Thyroid gland (tissue), 4 donors: Measurements from ENCODE around the gene MEIS1. TPM values are rescaled to one million over a fixed set of nuclear protein-coding genes. Genes with fewer than 3 reads are reported as not detected.

ENCODE experiments used
- DNase-seq, 2 donors: peaks; one replicate each; pipeline ENCODE4 v3.0.0-alpha.2; 2019
- H3K27ac ChIP-seq, 3 donors: fragments of 200-600 bp; sonication (generic); 1 replicate in 2 of 3; 2 replicates in 1 of 3; pipeline ENCODE4 v1.5.1; 2016 to 2019; ENCODE audit warnings: mild to moderate bottlenecking in 1 of 3, moderate library complexity in 1 of 3
- H3K27me3 ChIP-seq: fragments of 200-600 bp; sonication (generic); one replicate; pipeline ENCODE4 v1.5.1; 2019
- H3K36me3 ChIP-seq, 2 donors: fragments of 200-600 bp; sonication (generic); one replicate each; pipeline ENCODE4 v1.5.1; 2016 to 2019
- H3K4me1 ChIP-seq, 2 donors: fragments of 200-600 bp; sonication (generic); one replicate each; pipeline ENCODE4 v1.5.1; 2017 to 2019
- H3K4me3 ChIP-seq, 3 donors: fragments of 200-600 bp; sonication (generic); replicated peaks in 1 of 3; 1 replicate in 2 of 3; 2 replicates in 1 of 3; pipeline ENCODE4 v1.5.1; 2016; ENCODE audit warnings: mild to moderate bottlenecking in 1 of 3
- H3K9me3 ChIP-seq: fragments of 200-600 bp; sonication (generic); one replicate; pipeline ENCODE4 v1.5.1; 2017
- CTCF ChIP-seq, 6 experiments: fragments of 200-600 bp in 3 of 6; fragments of 450-650 bp in 3 of 6; sonication (generic) in 3 of 6; IDR thresholded peaks; one replicate each; pipeline ENCODE4 v1.5.1; 2016 to 2019; ENCODE audit warnings: antibody characterized with exemption in 6 of 6, mild to moderate bottlenecking in 2 of 6, inconsistent platforms in 1 of 6, moderate library complexity in 1 of 6
- POLR2A ChIP-seq, 2 donors: fragments of 450-650 bp; IDR thresholded peaks; one replicate each; pipeline ENCODE4 v1.6.1; 2017; ENCODE audit warnings: antibody characterized with exemption in 2 of 2, mild to moderate bottlenecking in 2 of 2, moderate library complexity in 1 of 2
- WGBS, 2 donors: methylation state at CpG; one replicate each; pipeline ENCODE4 v1.1.5; 2017; 5-methylcytosine and 5-hydroxymethylcytosine counted together
- intact Hi-C: fragments of 100-400 bp; cut with DNase I; formaldehyde crosslinking; loops from one replicate; pipeline ENCODE4 v1.15.1; 2023
- total RNA-seq, 4 donors: library from RNA; depleted of rRNA; stranded (reverse); fragments of >200 nt; gene quantifications; one replicate each; pipeline ENCODE4 v1.2.3, GENCODE V29; 2016

MEIS1 gene
- total RNA-seq, 4 donors from 2014 or later: 6.8 to 11.8 (median 9.4) TPM

DNA sequence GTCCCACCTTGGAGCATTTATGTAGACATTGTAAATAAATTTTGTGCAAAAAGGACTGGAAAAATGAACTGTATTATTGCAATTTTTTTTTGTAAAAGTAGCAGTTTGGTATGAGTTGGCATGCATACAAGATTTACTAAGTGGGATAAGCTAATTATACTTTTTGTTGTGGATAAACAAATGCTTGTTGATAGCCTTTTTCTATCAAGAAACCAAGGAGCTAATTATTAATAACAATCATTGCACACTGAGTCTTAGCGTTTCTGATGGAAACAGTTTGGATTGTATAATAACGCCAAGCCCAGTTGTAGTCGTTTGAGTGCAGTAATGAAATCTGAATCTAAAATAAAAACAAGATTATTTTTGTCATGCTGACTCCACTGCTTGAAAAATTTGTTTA, 137.5 kb downstream of the MEIS1 start:
- Histone ChIP-seq H3K4me3 (no peak overlapping the region), H3K9me3 (no peaks in the 10 kb centered on the region), H3K4me1 (peaks cover 8 to 20% of the 10 kb centered on the region in 2 donors), H3K27me3 (peaks cover 27% of the 10 kb centered on the region), H3K36me3 (no peaks in the 10 kb centered on the region), H3K27ac (no peak overlapping the region)
- intact Hi-C loops: no loop called here
- 87% methylated on average over 3 of the region's 3 CpGs for WGBS, 2 donors
- no peak for DNase-seq
- TF ChIP-seq CTCF (IDR thresholded peaks at IDR 0.05) (no peak), POLR2A (IDR thresholded peaks at IDR 0.05) (no peak)

DNA sequence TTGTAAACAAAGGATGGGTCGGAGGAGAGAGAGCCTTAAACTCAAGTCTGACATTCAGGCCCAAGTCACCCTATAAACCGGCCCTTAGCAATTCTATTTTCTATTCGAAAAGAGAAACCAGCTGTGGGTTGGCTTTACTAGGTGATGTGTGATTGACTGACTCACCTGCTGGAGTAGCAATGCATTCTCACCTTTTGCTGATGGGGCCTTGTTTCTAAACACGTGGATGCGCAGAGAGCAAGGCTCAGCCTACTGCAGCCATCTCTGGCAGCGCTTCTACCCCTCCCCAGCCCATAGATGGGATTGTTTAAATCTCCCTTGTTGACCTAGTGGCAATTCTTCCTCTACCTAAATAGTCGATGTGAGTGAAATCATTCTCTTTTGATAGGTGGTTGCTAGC, 138.5 kb downstream of the MEIS1 start:
- H3K4me3 ChIP-seq: no peak overlapping the region
- no peak for TF ChIP-seq CTCF (IDR thresholded peaks at IDR 0.05)
- intact Hi-C loops: no loop called here

GRCh38 chr2:66573821-66574233, 138.9 kb downstream of the MEIS1 start:
- 34 to 42% methylated on average over 8 of the region's 8 CpGs for WGBS, 2 donors
- Histone ChIP-seq H3K4me3 (no peak overlapping the region), H3K27me3 (peaks cover 40% of the 10 kb centered on the region), H3K27ac (no peak overlapping the region), H3K36me3 (no peaks in the 10 kb centered on the region), H3K4me1 (peaks cover 10 to 23% of the 10 kb centered on the region in 2 donors), H3K9me3 (no peaks in the 10 kb centered on the region)
- TF ChIP-seq CTCF (IDR thresholded peaks at IDR 0.05) (no peak), POLR2A (IDR thresholded peaks at IDR 0.05) (no peak)
- no peak for DNase-seq
- intact Hi-C loops: no loop called here

More for the DNA sequence above, 138.5 kb downstream of the MEIS1 start:
- no peaks in the 10 kb centered on the region for H3K9me3 ChIP-seq
- H3K36me3 ChIP-seq: no peaks in the 10 kb centered on the region
- H3K27me3 ChIP-seq: peaks cover 36% of the 10 kb centered on the region
- H3K4me1 ChIP-seq: peaks cover 10 to 23% of the 10 kb centered on the region in 2 donors
- 74 to 77% methylated on average over 7 of the region's 7 CpGs for WGBS, 2 donors
- no peak for DNase-seq
- H3K27ac ChIP-seq: no peak overlapping the region

- Histone ChIP-seq H3K9me3 (no peaks in the 10 kb centered on the region), H3K27ac (peak overlapping the region in 1 of 3 donors; percentile 53), H3K4me3 (peak overlapping the region in 1 of 3 donors; percentile 15), H3K27me3 (peaks cover 46% of the 10 kb centered on the region), H3K36me3 (no peaks in the 10 kb centered on the region), H3K4me1 (peaks cover 10 to 23% of the 10 kb centered on the region in 2 donors)
- peak; percentile 33 to 45 for DNase-seq
- 3 to 5% methylated on average over 35 of the region's 35 CpGs for WGBS, 2 donors
- intact Hi-C loops: loop anchor here (5.0 kb wide), 1 partner anchor 133 kb away; no protein-coding TSS in a partner anchor
- peak in 4 of 6 experiments; percentile 12 to 52 (median 30) for TF ChIP-seq CTCF (IDR thresholded peaks at IDR 0.05)
- TF ChIP-seq POLR2A (IDR thresholded peaks at IDR 0.05): no peak
Observed at GRCh38 chr2:66574701-66575624, 140.0 kb downstream of the MEIS1 start.
